ENCODE data around the gene SLC26A9. TPM values are rescaled to one million over a fixed set of nuclear protein-coding genes. Genes with fewer than 3 reads are reported as not detected.

SLC26A9 gene
- total and polyA plus RNA-seq, 9 of the 15 experiments (the other 6 are each of a cell fraction or from before 2014, with no cell fraction given): 0.03 TPM; not detected in 8

DNA sequence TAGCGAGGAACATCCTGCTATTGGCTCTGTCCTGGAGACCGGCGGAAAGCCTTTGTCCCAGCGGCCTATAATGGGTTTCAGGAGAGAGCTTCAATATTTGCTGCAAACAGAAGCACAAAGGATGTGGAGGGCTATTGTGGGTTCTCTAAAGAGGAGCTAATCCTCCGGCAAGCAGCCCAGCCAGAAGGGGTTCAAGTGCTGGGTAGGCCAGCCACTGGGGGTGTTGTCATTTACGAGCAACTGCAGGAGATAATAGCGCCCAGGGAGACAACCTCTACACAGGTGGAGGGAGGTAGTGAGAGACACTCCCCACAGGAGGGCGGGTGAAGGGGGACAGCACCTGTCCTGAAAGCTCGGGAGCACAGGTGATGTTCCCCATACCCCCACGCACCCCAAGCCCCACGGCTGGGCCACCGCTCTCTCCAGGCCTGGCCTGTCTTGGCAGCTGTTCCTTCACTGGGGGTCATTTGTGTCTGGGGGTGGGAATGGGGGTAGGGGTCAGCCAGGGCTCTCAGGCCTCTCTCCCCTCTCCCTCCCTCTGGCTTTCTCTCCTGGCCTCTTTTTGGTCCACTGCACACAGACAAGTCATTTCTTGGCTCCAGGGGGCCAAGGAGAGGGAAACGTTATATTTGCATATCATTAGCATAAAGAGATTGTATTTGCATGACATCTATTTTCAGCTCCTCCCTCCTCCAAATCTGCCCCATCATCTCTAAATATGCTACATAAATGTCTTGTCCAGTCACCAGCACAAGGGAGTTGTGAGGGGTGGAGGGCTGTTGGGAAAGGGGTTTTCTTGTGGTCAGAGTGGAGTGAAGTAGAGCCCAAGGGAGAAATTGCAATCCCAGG lies 22.0 kb upstream of the SLC26A9 start:
- Histone ChIP-seq H4K20me1 (replicated peaks; ENCODE audit: control insufficient read depth, insufficient read depth, low read length) (peaks cover 9% of the 10 kb centered on the region), H3K9me3 (replicated peaks; ENCODE audit: control insufficient read depth, insufficient read depth, low read depth, low read length) (no peaks in the 10 kb centered on the region), H3K79me2 (ENCODE audit: control insufficient read depth, insufficient read depth, low read length) (no peaks in the 10 kb centered on the region), H3K4me1 (replicated peaks in 1 of 2; ENCODE audit: control insufficient read depth in 2 of 2, insufficient read depth in 2 of 2, low read length in 2 of 2) (no peaks in the 10 kb centered on the region), H3K36me3 (ENCODE audit: control insufficient read depth, insufficient read depth, low read length) (no peaks in the 10 kb centered on the region), H3K27ac (ENCODE audit: extremely low read depth, low read depth, low read length) (no peak overlapping the region), H3K4me2 (ENCODE audit: insufficient read depth, low read length) (no peak overlapping the region), H3K27me3 (ENCODE audit: control insufficient read depth in 2 of 2, insufficient read depth in 2 of 2, low read length in 2 of 2) (peaks cover 20 to 74% of the 10 kb centered on the region in 2 experiments), H3K9me1 (ENCODE audit: control insufficient read depth, insufficient read depth, low read length) (no peaks in the 10 kb centered on the region), H3K4me3 (no peak overlapping the region), H2AFZ (ENCODE audit: low read depth, low read length) (no peak overlapping the region), H3K9ac (ENCODE audit: insufficient read depth in 1 of 2, low read depth in 2 of 2, low read length in 2 of 2) (no peak overlapping the region)
- in situ Hi-C loops (cut with MboI): no loop called here
- CTCF ChIA-PET (ENCODE audit: low intra/inter-chr PET ratio): no interaction called here
- POLR2A ChIA-PET: interaction anchor here (0.6 kb wide), 1 partner anchor 83 kb away, joined by 3 read pairs; no protein-coding TSS in a partner anchor
- FAIRE-seq (no peak), DNase-seq (ENCODE audit: extremely low read depth in 1 of 4, low spot score in 3 of 4) (no peak), ATAC-seq (peak; percentile 24)
- TSS peak; percentile 83 for BruUV-seq (replicated peaks)
- intact Hi-C loops (cut with micrococcal nuclease): no loop called here
- WGBS (ENCODE audit: insufficient coverage, low coverage, missing lambda C conversion rate): 7% methylated on average over 11 of the region's 13 CpGs
- TF ChIP-seq POLR2AphosphoS5 (IDR thresholded peaks at IDR 0.05; ENCODE audit: control insufficient read depth, insufficient read depth, low read depth, low read length): peak; percentile 68; the same call in 1 of the 2 replicates
- TF ChIP-seq MCM5 (IDR thresholded peaks at IDR 0.05; ENCODE audit: low read depth): no peak
- no peak for TF ChIP-seq ZNF444 (CRISPR knock-in tag; IDR thresholded peaks at IDR 0.05)
- no peak for TF ChIP-seq MTA3 (IDR thresholded peaks at IDR 0.05; ENCODE audit: borderline replicate concordance)
- TF ChIP-seq, protein P1, sequence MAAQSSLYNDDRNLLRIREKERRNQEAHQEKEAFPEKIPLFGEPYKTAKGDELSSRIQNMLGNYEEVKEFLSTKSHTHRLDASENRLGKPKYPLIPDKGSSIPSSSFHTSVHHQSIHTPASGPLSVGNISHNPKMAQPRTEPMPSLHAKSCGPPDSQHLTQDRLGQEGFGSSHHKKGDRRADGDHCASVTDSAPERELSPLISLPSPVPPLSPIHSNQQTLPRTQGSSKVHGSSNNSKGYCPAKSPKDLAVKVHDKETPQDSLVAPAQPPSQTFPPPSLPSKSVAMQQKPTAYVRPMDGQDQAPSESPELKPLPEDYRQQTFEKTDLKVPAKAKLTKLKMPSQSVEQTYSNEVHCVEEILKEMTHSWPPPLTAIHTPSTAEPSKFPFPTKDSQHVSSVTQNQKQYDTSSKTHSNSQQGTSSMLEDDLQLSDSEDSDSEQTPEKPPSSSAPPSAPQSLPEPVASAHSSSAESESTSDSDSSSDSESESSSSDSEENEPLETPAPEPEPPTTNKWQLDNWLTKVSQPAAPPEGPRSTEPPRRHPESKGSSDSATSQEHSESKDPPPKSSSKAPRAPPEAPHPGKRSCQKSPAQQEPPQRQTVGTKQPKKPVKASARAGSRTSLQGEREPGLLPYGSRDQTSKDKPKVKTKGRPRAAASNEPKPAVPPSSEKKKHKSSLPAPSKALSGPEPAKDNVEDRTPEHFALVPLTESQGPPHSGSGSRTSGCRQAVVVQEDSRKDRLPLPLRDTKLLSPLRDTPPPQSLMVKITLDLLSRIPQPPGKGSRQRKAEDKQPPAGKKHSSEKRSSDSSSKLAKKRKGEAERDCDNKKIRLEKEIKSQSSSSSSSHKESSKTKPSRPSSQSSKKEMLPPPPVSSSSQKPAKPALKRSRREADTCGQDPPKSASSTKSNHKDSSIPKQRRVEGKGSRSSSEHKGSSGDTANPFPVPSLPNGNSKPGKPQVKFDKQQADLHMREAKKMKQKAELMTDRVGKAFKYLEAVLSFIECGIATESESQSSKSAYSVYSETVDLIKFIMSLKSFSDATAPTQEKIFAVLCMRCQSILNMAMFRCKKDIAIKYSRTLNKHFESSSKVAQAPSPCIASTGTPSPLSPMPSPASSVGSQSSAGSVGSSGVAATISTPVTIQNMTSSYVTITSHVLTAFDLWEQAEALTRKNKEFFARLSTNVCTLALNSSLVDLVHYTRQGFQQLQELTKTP (IDR thresholded peaks at IDR 0.05; ENCODE audit: low read depth in 1 of 2, partially characterized antibody in 2 of 2): no peak
- TF ChIP-seq, protein P2, sequence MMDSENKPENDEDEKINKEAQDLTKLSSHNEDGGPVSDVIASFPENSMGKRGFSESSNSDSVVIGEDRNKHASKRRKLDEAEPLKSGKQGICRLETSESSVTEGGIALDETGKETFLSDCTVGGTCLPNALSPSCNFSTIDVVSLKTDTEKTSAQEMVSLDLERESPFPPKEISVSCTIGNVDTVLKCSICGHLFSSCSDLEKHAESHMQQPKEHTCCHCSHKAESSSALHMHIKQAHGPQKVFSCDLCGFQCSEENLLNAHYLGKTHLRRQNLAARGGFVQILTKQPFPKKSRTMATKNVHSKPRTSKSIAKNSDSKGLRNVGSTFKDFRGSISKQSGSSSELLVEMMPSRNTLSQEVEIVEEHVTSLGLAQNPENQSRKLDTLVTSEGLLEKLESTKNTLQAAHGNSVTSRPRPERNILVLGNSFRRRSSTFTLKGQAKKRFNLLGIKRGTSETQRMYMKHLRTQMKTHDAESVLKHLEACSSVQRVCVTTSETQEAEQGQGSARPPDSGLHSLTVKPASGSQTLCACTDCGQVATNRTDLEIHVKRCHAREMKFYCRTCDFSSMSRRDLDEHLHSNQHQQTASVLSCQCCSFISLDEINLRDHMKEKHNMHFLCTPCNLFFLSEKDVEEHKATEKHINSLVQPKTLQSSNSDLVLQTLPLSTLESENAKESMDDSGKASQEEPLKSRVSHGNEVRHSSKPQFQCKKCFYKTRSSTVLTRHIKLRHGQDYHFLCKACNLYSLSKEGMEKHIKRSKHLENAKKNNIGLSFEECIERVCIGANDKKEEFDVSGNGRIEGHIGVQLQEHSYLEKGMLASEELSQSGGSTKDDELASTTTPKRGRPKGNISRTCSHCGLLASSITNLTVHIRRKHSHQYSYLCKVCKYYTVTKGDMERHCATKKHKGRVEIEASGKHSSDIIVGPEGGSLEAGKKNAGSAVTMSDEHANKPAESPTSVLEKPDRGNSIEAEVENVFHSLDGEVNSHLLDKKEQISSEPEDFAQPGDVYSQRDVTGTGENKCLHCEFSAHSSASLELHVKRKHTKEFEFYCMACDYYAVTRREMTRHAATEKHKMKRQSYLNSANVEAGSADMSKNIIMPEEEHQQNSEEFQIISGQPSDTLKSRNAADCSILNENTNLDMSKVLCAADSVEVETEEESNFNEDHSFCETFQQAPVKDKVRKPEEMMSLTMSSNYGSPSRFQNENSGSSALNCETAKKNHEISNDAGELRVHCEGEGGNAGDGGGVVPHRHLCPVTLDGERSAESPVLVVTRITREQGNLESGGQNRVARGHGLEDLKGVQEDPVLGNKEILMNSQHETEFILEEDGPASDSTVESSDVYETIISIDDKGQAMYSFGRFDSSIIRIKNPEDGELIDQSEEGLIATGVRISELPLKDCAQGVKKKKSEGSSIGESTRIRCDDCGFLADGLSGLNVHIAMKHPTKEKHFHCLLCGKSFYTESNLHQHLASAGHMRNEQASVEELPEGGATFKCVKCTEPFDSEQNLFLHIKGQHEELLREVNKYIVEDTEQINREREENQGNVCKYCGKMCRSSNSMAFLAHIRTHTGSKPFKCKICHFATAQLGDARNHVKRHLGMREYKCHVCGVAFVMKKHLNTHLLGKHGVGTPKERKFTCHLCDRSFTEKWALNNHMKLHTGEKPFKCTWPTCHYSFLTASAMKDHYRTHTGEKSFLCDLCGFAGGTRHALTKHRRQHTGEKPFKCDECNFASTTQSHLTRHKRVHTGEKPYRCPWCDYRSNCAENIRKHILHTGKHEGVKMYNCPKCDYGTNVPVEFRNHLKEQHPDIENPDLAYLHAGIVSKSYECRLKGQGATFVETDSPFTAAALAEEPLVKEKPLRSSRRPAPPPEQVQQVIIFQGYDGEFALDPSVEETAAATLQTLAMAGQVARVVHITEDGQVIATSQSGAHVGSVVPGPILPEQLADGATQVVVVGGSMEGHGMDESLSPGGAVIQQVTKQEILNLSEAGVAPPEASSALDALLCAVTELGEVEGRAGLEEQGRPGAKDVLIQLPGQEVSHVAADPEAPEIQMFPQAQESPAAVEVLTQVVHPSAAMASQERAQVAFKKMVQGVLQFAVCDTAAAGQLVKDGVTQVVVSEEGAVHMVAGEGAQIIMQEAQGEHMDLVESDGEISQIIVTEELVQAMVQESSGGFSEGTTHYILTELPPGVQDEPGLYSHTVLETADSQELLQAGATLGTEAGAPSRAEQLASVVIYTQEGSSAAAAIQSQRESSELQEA (IDR thresholded peaks at IDR 0.05; ENCODE audit: low read depth): no peak
- peak; percentile 35; the same call in 1 of the 2 replicates for TF ChIP-seq ZNF316 (IDR thresholded peaks at IDR 0.05)
- peak; percentile 19 for TF ChIP-seq TBP (optimal IDR thresholded peaks at IDR 0.05; ENCODE audit: low read depth, low read length)
- TF ChIP-seq CBX2 (IDR thresholded peaks at IDR 0.05; ENCODE audit: insufficient read depth, low read length, poor library complexity, severe bottlenecking): no peak
